Epithelial cell of umbilical artery (primary cell): ENCODE data around the gene SCUBE3. TPM values are rescaled to one million over a fixed set of nuclear protein-coding genes. Genes with fewer than 3 reads are reported as not detected.

ENCODE experiments used
- total RNA-seq: library from RNA; depleted of rRNA; stranded (reverse); fragments of >200 nt; gene quantifications from 2 replicates; pipeline ENCODE4 v1.2.3, GENCODE V29; 2014

Gene SCUBE3
- 0.30 and 0.32 TPM in 2 replicates for total RNA-seq

DNA sequence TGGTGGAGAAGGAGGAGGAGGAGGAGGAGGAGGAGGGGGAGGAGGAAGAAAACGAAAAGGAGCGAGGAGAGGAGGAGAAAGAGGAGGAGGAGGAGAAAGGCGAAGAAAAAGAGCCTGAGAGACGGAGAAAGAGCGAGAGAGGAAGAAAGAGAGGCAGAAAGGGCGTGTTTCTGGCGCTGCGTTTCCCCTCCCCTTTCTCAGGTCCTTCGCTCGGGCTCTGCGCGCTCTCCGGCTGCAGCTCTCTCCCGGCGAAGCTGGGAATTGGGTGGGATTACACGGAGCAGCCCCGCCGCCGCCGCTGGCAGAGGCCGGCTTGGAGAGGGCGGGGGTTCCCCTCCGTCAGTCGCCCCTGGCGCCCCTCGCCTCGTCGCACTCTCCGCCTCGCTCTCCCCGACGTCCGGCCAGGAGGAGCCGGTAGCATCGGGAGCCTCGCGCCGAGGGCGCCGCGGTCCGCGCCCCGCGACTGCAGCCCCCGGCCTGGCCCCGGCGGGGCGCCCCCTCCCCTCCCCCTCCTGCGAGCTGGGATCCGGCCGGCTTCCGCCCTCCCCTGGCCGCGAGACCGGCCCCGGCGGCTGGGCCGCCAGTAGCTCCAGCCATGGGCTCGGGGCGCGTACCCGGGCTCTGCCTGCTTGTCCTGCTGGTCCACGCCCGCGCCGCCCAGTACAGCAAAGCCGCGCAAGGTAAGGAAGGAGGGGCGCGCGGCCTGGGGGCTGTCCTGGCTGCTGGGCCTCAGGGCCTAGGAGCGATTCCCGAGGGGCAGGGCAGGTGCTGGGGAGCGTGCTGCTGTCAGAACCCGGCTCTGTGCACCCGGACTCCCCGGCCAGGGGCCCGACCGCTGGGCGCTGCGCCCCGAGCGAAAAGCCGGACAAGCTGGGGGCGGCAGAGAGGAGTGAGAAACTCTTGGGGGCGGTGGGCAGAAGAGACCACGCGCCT is at the start of gene SCUBE3:
SCUBE3 (plus strand) TSS at position 133 of the 933 bp plus-strand sequence; CDS start at position 596, 463 bp downstream.

DNA sequence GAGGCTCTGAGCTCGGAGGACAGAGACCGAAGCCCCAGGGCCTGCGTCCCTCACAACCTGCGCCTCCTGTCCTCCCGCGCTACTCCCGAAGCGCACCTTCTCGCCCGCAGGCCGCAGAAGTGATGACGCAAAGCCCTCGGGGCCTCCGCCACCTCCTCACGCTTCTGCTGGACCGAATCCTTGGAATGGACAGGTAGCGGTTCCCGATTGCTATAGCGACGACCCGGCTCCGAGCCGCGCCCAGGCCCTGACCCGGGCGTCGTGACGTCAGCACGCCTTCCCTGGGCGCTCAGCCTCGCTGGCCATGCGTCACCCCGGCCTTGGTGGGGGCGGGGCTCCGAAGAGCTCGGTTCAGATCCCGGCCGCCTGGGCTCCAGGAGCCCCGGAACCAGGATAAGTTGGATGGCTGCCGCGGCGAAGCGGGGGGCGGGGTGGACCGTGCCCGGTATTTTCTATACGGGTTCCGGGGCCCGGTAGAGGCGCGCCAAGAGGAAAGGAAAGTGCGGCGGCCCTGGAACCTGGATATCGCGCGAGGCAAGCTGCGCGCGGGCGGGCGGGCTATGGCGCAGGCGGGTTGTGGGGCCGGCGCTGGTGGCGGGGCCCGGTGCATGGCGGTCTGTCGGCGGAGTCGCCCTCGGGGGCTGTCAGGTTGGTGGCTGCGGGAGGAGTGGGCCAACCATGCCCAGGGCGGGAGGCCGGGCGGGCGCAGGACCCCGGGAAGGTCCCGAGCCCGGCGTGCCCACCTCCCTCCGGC is 45.6 kb downstream of the SCUBE3 start, which contains the start of gene ZNF76:
ZNF76 (plus strand) TSS at position 542 of the 754 bp plus-strand sequence. CDS start 21,417 bp downstream, outside the sequence.

DNA sequence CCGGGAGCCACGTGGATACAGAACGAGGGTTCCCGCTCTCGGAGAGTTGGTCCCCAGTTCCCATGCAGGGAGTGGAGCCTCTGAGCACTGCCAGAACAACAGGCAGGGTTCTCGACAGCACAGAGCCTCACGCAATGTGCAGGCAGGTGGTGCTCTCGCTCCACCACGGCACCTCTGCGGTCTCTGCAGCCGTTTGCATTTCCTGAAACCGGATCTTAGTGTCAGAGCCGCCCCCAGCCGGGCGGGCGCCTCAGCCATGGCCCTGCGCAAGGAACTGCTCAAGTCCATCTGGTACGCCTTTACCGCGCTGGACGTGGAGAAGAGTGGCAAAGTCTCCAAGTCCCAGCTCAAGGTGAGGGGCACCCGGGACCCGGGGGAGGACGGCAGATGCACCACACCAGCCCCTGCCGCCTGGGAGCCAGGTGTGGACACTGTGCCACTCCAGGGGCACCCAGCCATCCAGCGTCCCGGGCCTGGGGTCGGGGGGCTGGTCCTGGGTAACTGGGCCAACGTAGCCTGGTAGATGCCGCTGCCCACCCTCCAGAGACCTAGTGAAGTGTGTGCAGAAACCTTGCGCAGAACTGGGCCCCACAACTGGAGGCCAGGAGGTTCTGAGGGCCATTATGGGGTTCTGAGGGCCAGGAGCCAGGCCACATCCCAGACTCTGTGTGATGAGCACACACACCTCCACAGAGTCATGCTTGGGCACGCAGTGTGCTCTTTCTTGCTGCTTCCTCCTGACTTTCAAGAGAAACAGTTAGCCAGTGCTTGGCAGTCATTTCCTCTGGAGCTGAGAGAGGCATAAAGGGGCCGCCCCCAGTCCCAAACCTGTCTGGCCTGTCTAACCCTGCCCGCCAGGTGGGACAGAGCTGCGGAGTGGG is 84.1 kb downstream of the SCUBE3 start, which contains the start of gene DEF6:
DEF6 (plus strand) TSS at position 218 of the 881 bp plus-strand sequence; CDS start at position 257, 39 bp downstream.

Other genes with a start within 250 kb of the SCUBE3 start
- under 0.01 TPM in 1 of 2 replicates, not detected in the other for gene TCP11, start 72.6 kb upstream of the SCUBE3 start, total RNA-seq
- gene ZNF76, start 45.8 kb downstream of the SCUBE3 start, total RNA-seq, result 14.9 and 15.2 TPM in 2 replicates
- under 0.01 and 0.46 TPM in 2 replicates for gene DEF6, start 83.9 kb downstream of the SCUBE3 start, total RNA-seq
- gene PPARD, start 128.6 kb downstream of the SCUBE3 start, total RNA-seq, result 3.3 and 4.9 TPM in 2 replicates
- gene FANCE, start 238.4 kb downstream of the SCUBE3 start, total RNA-seq, result 7.0 and 9.1 TPM in 2 replicates